Endothelial cell of umbilical vein (primary cell): ENCODE data around the gene PABPN1. TPM values are rescaled to one million over a fixed set of nuclear protein-coding genes. Genes with fewer than 3 reads are reported as not detected.

ENCODE experiments used
- BruUV-seq: library from RNA; stranded (reverse); fragments of 400-500 nt; replicated peaks from 2 replicates; lab custom pipeline; 2021; lab: Mats Ljungman, UMichigan
- CTCF ChIA-PET: fragments of 300-600, 350-600 bp; sonication (Branson Sonifier 250); formaldehyde crosslinking; loops from one replicate; lab custom pipeline; 2021; ENCODE audit warnings: antibody characterized with exemption, inconsistent platforms; lab: Charles Lee
- POLR2A ChIA-PET: fragments of 300-600, 350-600 bp; sonication (Branson Sonifier 250); formaldehyde crosslinking; loops from one replicate; lab custom pipeline; 2021; ENCODE audit warnings: antibody characterized with exemption, inconsistent platforms; lab: Charles Lee
- DNase-seq: peaks from one replicate; pipeline ENCODE4 v3.0.0-alpha.2; 2011; ENCODE audit warnings: low read depth, low spot score
- FAIRE-seq: peaks from 2 replicates; lab custom pipeline; 2011; peaks lifted over from hg19 to GRCh38; lab: Jason Lieb, UNC
- H2AFZ ChIP-seq: 2 replicates; pipeline ENCODE4 v1.6.0; 2012; ENCODE audit warnings: low read depth, low read length, control low read depth, inconsistent platforms
- H3K27ac ChIP-seq: 2 replicates; pipeline ENCODE4 v1.5.1; 2011; ENCODE audit warnings: low read depth, mild to moderate bottlenecking, control low read depth, low read length, moderate library complexity; ENCODE audit not compliant: insufficient read depth
- H3K27me3 ChIP-seq, 2 experiments: 2 replicates each; pipeline versions ENCODE4 v1.6.0 to v1.6.1; 2011; ENCODE audit warnings: low read length in 2 of 2, mixed read lengths in 1 of 2; ENCODE audit not compliant: control insufficient read depth in 2 of 2, insufficient read depth in 2 of 2
- H3K36me3 ChIP-seq, 2 experiments: 2 replicates in 1 of 2; 3 replicates in 1 of 2; pipeline ENCODE4 v1.5.1; 2011; ENCODE audit warnings: low read length in 2 of 2, mild to moderate bottlenecking in 1 of 2, moderate library complexity in 1 of 2; ENCODE audit not compliant: control insufficient read depth in 2 of 2, insufficient read depth in 2 of 2; ENCODE audit errors: extremely low read depth in 1 of 2
- H3K4me1 ChIP-seq: 3 replicates; pipeline ENCODE4 v1.5.1; 2011; ENCODE audit warnings: mild to moderate bottlenecking, low read length; ENCODE audit not compliant: control insufficient read depth, insufficient read depth; ENCODE audit errors: extremely low read depth
- H3K4me2 ChIP-seq: 2 replicates; pipeline ENCODE4 v1.6.1; 2011; ENCODE audit warnings: low read length, control low read depth, mixed read lengths; ENCODE audit not compliant: insufficient read depth
- H3K4me3 ChIP-seq, 3 experiments: fragments of 200-600 bp in 1 of 3; sonication (generic), shearing (Covaris generic) in 1 of 3; replicated peaks in 1 of 3; 2 replicates each; pipeline ENCODE4 v1.5.1; 2011 to 2016; ENCODE audit warnings: control low read depth in 3 of 3, low read length in 3 of 3, mild to moderate bottlenecking in 2 of 3, inconsistent platforms in 1 of 3, low read depth in 1 of 3, moderate library complexity in 1 of 3; ENCODE audit not compliant: insufficient read depth in 1 of 3
- H3K79me2 ChIP-seq: 2 replicates; pipeline ENCODE4 v1.6.0; 2012; ENCODE audit warnings: low read length, inconsistent platforms; ENCODE audit not compliant: control insufficient read depth, insufficient read depth
- H3K9ac ChIP-seq: replicated peaks from 2 replicates; pipeline ENCODE3; 2011; ENCODE audit warnings: low read length, control low read depth; ENCODE audit not compliant: insufficient read depth; ENCODE audit errors: extremely low read depth
- H3K9me1 ChIP-seq: replicated peaks from 3 replicates; pipeline ENCODE4 v1.6.0; 2011; ENCODE audit warnings: mild to moderate bottlenecking, low read length; ENCODE audit not compliant: control insufficient read depth, insufficient read depth; ENCODE audit errors: extremely low read depth
- H3K9me3 ChIP-seq: replicated peaks from 2 replicates; pipeline ENCODE4 v1.5.1; 2012; ENCODE audit warnings: low read length, inconsistent platforms; ENCODE audit not compliant: control insufficient read depth, insufficient read depth
- H4K20me1 ChIP-seq: replicated peaks from 2 replicates; pipeline ENCODE3; 2011; ENCODE audit warnings: mild to moderate bottlenecking, low read length; ENCODE audit not compliant: control insufficient read depth, insufficient read depth; ENCODE audit errors: extremely low read depth
- CTCF ChIP-seq, 2 donors: IDR thresholded peaks; 1 replicate in 1 of 2; 2 replicates in 1 of 2; pipeline ENCODE4 v1.5.1; 2011; ENCODE audit warnings: low read length in 2 of 2, mild to moderate bottlenecking in 2 of 2, moderate library complexity in 2 of 2, control low read depth in 1 of 2, inconsistent platforms in 1 of 2, low read depth in 1 of 2; ENCODE audit not compliant: insufficient read depth in 1 of 2; ENCODE audit errors: extremely low read depth in 1 of 2
- EZH2 ChIP-seq: IDR thresholded peaks from 2 replicates; pipeline ENCODE4 v1.6.1; 2012; ENCODE audit warnings: borderline replicate concordance, low read depth, mild to moderate bottlenecking, moderate library complexity, low read length, inconsistent platforms; ENCODE audit not compliant: severe bottlenecking
- GATA2 ChIP-seq: IDR thresholded peaks from 2 replicates; pipeline ENCODE4 v1.7.0; 2011; ENCODE audit warnings: low read depth, mild to moderate bottlenecking, moderate library complexity, mixed read lengths, low read length; ENCODE audit not compliant: insufficient read length, insufficient read depth
- JUN ChIP-seq: IDR thresholded peaks from 2 replicates; pipeline ENCODE4 v1.6.1; 2011; ENCODE audit warnings: borderline replicate concordance, low read depth; ENCODE audit not compliant: insufficient read length, insufficient read depth
- dilution Hi-C: fragments of 300-500 bp; cut with MboI; formaldehyde crosslinking; loops from one replicate; pipeline ENCODE4 v1.15.0; 2019; ENCODE audit warnings: low sequenced_read_pairs; ENCODE audit not compliant: extremely low pct_ligation_motif_present
- intact Hi-C: fragments of 100-400 bp; cut with micrococcal nuclease; formaldehyde crosslinking; loops from one replicate; pipeline ENCODE4 v1.10.0; 2022
- polyA plus RNA-seq, 4 experiments: library from polyadenylated mRNA; depleted of rRNA in 3 of 4; stranded (reverse) in 3 of 4; unstranded in 1 of 4; fragments of >200 nt; gene quantifications; 2 replicates each; pipeline versions ENCODE4 v1.2.1 to v1.2.3, GENCODE V29; 2011 to 2012; ENCODE audit warnings: missing spikeins in 1 of 4
- total RNA-seq: library from RNA; stranded (reverse); gene quantifications from 2 replicates; pipeline ENCODE4 v1.2.3, GENCODE V29; 2021
- TF ChIP-seq, protein P1 (sequence below): IDR thresholded peaks from 2 replicates; pipeline ENCODE4 v1.6.1; 2011; ENCODE audit not compliant: insufficient read depth, insufficient read length

Gene PABPN1
- total and polyA plus RNA-seq, 2 donors (not counting 3 experiments of a cell fraction or from before 2014, with no cell fraction given) = 231 TPM

DNA sequence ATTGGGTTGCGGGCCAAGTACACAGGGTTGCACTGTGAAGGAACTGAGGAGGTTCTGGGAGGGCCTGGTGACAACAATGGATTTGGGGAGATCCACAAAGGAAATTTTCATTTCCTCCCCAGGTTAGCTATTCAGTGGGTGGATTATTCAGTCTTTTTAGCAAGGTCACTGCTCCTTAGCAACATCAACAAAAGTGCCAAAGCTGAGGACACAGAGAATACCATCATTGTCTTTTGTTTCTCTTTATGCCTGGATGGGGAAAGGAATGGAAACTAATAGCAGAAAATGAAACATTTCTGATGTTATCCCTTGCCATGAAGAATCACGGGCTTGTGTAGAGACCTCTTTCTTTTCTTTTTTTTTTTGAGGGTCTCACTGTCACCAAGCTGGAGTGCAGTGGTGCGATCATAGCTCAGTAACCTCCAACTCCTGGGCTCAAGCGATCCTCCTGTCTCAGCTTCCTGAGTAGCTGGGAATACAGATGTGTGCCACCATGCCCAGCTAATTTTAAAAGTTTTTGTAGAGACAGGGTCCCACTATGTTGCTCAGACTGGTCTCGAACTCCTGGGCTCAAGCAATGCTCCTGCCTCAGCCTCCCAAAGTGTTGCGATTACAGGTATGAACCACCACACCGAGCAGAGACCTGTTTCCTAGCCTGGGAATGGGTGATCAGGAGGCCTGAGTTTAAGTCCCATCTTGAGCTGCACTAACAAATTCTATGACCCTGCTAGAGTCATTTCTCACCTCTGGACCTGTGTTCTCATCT, 25.1 kb upstream of the PABPN1 start:
- dilution Hi-C loops = no loop called here
- Histone ChIP-seq H3K9me3 (no peaks in the 10 kb centered on the region), H3K27ac (no peak overlapping the region), H3K4me3 (no peak overlapping the region), H3K9ac (no peak overlapping the region), H3K4me2 (no peak overlapping the region), H4K20me1 (no peaks in the 10 kb centered on the region), H3K27me3 (peaks cover 6% of the 10 kb centered on the region in 2 experiments), H3K79me2 (no peaks in the 10 kb centered on the region), H3K4me1 (peaks cover 9% of the 10 kb centered on the region), H2AFZ (no peak overlapping the region), H3K9me1 (no peaks in the 10 kb centered on the region), H3K36me3 (no peaks in the 10 kb centered on the region)
- DNase-seq (no peak), FAIRE-seq (peak; percentile 60)
- TF ChIP-seq GATA2 = no peak
- TF ChIP-seq CTCF (IDR thresholded peaks at IDR 0.05; ENCODE audit: extremely low read depth in 1 of 2, insufficient read depth in 1 of 2, low read depth in 1 of 2, low read length in 2 of 2) = no peak
- no TSS peak for BruUV-seq
- POLR2A ChIA-PET = no interaction called here
- intact Hi-C loops = no loop called here
- CTCF ChIA-PET = interaction anchor here (1.4 to 2.5 kb wide), 4 partner anchors 10 to 176 kb away, joined by 4 to 20 read pairs (median 6); partner anchors contain the start of gene HOMEZ

DNA sequence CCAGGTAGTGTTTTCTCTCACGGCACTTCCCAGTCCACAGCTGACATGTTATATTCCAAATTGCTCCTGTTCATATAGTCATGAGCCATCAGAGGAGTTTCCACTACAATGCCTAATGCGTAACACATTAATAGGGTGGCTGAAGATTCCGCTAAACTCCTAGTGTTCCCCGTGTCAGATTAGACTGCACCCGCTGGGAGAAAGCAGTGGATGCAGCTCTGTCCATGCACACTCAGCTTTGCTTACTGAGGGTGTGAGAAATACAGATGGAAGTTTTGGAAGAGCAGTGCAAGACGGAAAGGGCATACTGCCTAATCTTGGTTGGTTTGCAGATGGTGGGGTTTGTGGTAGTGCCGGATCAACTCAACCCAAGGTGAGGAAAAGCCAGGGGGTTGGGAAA, 24.2 kb upstream of the PABPN1 start:
- FAIRE-seq (no peak), DNase-seq (no peak)
- CTCF ChIA-PET = interaction anchor here (1.4 to 2.5 kb wide), 4 partner anchors 11 to 177 kb away, joined by 4 to 20 read pairs (median 6); partner anchors contain the start of gene HOMEZ
- H2AFZ ChIP-seq = no peak overlapping the region
- dilution Hi-C loops (no loop called here), intact Hi-C loops (no loop called here)
- H3K36me3 ChIP-seq = no peaks in the 10 kb centered on the region
- H3K4me3 ChIP-seq = no peak overlapping the region
- H3K79me2 ChIP-seq = no peaks in the 10 kb centered on the region
- H3K9me3 ChIP-seq = no peaks in the 10 kb centered on the region
- no peak overlapping the region for H3K9ac ChIP-seq
- POLR2A ChIA-PET = no interaction called here
- H3K9me1 ChIP-seq = no peaks in the 10 kb centered on the region
- H3K4me2 ChIP-seq = no peak overlapping the region
- H3K27me3 ChIP-seq = peaks cover 6% of the 10 kb centered on the region in 2 experiments
- BruUV-seq = no TSS peak
- no peak overlapping the region for H3K27ac ChIP-seq
- TF ChIP-seq, protein P1, sequence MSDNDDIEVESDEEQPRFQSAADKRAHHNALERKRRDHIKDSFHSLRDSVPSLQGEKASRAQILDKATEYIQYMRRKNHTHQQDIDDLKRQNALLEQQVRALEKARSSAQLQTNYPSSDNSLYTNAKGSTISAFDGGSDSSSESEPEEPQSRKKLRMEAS = no peak
- TF ChIP-seq GATA2 (no peak), JUN (no peak), EZH2 (no peak)
- H4K20me1 ChIP-seq = no peaks in the 10 kb centered on the region
- peaks cover 9% of the 10 kb centered on the region for H3K4me1 ChIP-seq
